ENCODE data around the gene TCEA3. TPM values are rescaled to one million over a fixed set of nuclear protein-coding genes. Genes with fewer than 3 reads are reported as not detected.
A peak's percentile ranks its signal among the peaks of the same experiment; 100 is the strongest.

The TCEA3 gene
- total RNA-seq, 4 donors from 2014 or later, result 26.8 to 50.4 (median 48.0) TPM

DNA sequence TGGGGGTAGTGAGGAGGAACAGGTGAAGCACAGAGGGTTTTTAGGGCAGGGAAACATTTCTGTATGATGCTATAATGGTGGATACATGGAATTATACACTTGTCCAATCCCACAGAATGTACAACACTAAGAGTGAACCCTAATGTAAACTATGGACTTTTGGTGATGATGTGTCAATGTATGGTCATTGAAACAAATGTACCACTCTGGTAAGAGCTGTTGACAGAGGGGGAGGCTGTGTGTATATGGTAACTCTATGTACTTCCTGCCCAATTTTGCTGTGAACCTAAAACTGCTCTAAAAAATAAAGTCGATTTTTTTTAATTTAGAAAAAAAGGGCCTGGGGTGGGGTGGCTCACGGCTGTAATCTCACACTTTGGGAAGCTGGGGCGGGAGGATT lies 36.5 kb upstream of the TCEA3 start:
- TF ChIP-seq, protein P1, sequence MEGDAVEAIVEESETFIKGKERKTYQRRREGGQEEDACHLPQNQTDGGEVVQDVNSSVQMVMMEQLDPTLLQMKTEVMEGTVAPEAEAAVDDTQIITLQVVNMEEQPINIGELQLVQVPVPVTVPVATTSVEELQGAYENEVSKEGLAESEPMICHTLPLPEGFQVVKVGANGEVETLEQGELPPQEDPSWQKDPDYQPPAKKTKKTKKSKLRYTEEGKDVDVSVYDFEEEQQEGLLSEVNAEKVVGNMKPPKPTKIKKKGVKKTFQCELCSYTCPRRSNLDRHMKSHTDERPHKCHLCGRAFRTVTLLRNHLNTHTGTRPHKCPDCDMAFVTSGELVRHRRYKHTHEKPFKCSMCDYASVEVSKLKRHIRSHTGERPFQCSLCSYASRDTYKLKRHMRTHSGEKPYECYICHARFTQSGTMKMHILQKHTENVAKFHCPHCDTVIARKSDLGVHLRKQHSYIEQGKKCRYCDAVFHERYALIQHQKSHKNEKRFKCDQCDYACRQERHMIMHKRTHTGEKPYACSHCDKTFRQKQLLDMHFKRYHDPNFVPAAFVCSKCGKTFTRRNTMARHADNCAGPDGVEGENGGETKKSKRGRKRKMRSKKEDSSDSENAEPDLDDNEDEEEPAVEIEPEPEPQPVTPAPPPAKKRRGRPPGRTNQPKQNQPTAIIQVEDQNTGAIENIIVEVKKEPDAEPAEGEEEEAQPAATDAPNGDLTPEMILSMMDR (IDR thresholded peaks at IDR 0.05), result no peak
- TF ChIP-seq POLR2A (IDR thresholded peaks at IDR 0.05), result no peak
- no peak for DNase-seq
- intact Hi-C loops (cut with DNase I), result no loop called here
- peak overlapping the region; percentile 56 to 77 (median 67) for H3K27ac ChIP-seq
- no peaks in the 10 kb centered on the region for H3K27me3 ChIP-seq
- no peak overlapping the region for H3K4me3 ChIP-seq (replicated peaks in 1 of 3)
- H3K9me3 ChIP-seq, result no peaks in the 10 kb centered on the region
- peaks cover 20 to 24% of the 10 kb centered on the region in 2 donors for H3K4me1 ChIP-seq
- WGBS, 2 donors, result 92 to 96% methylated on average over 3 of the region's 3 CpGs
- H3K36me3 ChIP-seq, result no peaks in the 10 kb centered on the region

GRCh38 chr1:23460519-23460918 lies 36.0 kb upstream of the TCEA3 start:
- H3K4me1 ChIP-seq, result peaks cover 20 to 24% of the 10 kb centered on the region in 2 donors
- no peaks in the 10 kb centered on the region for H3K9me3 ChIP-seq
- H3K27ac ChIP-seq, result no peak overlapping the region
- H3K4me3 ChIP-seq (replicated peaks in 1 of 3), result no peak overlapping the region
- no peaks in the 10 kb centered on the region for H3K36me3 ChIP-seq
- WGBS, 2 donors, result 87 to 96% methylated on average over 4 of the region's 4 CpGs
- TF ChIP-seq, protein P1 (IDR thresholded peaks at IDR 0.05), result no peak
- TF ChIP-seq POLR2A (IDR thresholded peaks at IDR 0.05), result no peak
- intact Hi-C loops (cut with DNase I), result no loop called here
- no peaks in the 10 kb centered on the region for H3K27me3 ChIP-seq
- no peak for DNase-seq

DNA sequence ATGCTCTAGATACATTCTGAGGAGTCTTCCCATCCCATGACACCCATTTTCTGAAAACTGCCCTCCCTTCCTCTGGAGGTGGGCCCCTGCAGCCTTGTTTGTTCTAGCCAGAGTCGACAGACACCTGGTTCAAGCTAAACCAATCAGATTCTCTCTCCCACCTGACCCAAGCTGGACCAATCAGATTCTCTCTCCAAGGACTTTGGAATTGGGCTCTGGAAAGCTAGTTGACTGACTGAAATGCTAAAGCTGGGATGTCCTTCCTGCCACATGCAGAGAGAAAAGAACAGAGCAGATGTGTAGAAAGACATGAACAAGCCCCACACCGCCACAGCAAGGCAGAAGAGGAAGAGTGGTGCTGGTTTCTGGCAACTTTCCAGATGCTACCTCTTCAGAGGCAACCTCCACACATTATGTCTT lies 34.8 kb upstream of the TCEA3 start:
- TF ChIP-seq, protein P1 (IDR thresholded peaks at IDR 0.05), result no peak
- TF ChIP-seq POLR2A (IDR thresholded peaks at IDR 0.05), result no peak
- H3K27ac ChIP-seq, result no peak overlapping the region
- H3K4me1 ChIP-seq, result peaks cover 20 to 32% of the 10 kb centered on the region in 2 donors
- intact Hi-C loops (cut with DNase I), result no loop called here
- no peaks in the 10 kb centered on the region for H3K36me3 ChIP-seq
- no peak for DNase-seq
- no peaks in the 10 kb centered on the region for H3K27me3 ChIP-seq
- WGBS, 2 donors, result 62 to 65% methylated on average over 2 of the region's 2 CpGs
- H3K4me3 ChIP-seq (replicated peaks in 1 of 3), result no peak overlapping the region
- H3K9me3 ChIP-seq, result no peaks in the 10 kb centered on the region

GRCh38 chr1:23456226-23456625 lies 31.7 kb upstream of the TCEA3 start:
- Histone ChIP-seq H3K36me3 (no peaks in the 10 kb centered on the region), H3K4me3 (replicated peaks in 1 of 3) (no peak overlapping the region), H3K27me3 (no peaks in the 10 kb centered on the region), H3K4me1 (peaks cover 33 to 51% of the 10 kb centered on the region in 2 donors), H3K9me3 (no peaks in the 10 kb centered on the region), H3K27ac (no peak overlapping the region)
- intact Hi-C loops (cut with DNase I), result no loop called here
- no peak for DNase-seq
- TF ChIP-seq POLR2A (IDR thresholded peaks at IDR 0.05), result no peak
- WGBS, 2 donors, result 87% methylated on average over 5 of the region's 5 CpGs

GRCh38 chr1:23453455-23454000 lies 29.0 kb upstream of the TCEA3 start:
- no peak for DNase-seq
- 98 to 100% methylated on average over 3 of the region's 3 CpGs for WGBS, 2 donors

More at GRCh38 chr1:23453455-23454000, 29.0 kb upstream of the TCEA3 start:
- peak overlapping the region; percentile 49 to 92 (median 83) for H3K27ac ChIP-seq
- H3K9me3 ChIP-seq, result no peaks in the 10 kb centered on the region
- TF ChIP-seq, protein P1 (IDR thresholded peaks at IDR 0.05), result no peak
- TF ChIP-seq POLR2A (IDR thresholded peaks at IDR 0.05), result no peak
- peaks cover 42 to 63% of the 10 kb centered on the region in 2 donors for H3K4me1 ChIP-seq
- no peaks in the 10 kb centered on the region for H3K27me3 ChIP-seq
- intact Hi-C loops (cut with DNase I), result no loop called here
- H3K36me3 ChIP-seq, result no peaks in the 10 kb centered on the region
- H3K4me3 ChIP-seq (replicated peaks in 1 of 3), result no peak overlapping the region
